ENCODE results near the gene GLRA3.

DNA sequence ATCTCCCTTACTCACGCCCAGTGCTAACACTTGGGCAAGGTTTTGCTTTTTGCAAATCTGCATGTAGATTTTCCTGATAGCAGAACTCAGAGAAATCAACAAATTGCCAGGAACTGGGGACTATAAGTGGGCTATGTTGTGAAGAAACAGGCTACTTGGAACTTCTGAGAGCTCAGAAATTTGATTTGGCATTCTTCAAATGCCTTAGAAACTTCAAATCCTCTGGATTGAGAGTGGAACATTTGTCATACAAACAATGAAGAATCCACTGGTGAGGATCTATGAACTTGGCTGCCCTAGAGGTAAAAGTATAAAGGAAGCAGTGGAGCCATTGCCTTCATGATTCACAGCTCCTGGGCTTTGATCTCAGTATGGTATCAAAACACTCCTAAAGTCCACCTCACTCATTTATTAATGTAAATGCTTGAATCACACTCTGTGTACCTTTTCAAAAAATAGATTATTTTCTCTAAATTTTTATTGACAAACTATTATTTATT, 126.0 kb downstream of the GLRA3 start:
- TF ChIP-seq EZH2 (IDR thresholded peaks at IDR 0.05; ENCODE audit: low read length) (no peak), CTCF (optimal IDR thresholded peaks at IDR 0.05 in 1 of 3, IDR thresholded peaks at IDR 0.05 in 1 of 3, conservative IDR thresholded peaks at IDR 0.05 in 1 of 3; ENCODE audit: extremely low read depth in 1 of 3, insufficient read depth in 2 of 3, low read length in 3 of 3) (no peak)
